Keratinocyte (primary cell): ENCODE results near the gene CACNA2D4. TPM values are rescaled to one million over a fixed set of nuclear protein-coding genes. Genes with fewer than 3 reads are reported as not detected.

Source experiments
- DNase-seq: peaks from one replicate; pipeline ENCODE4 v3.0.0-alpha.2; 2011; ENCODE audit warnings: low read depth, missing footprints, low spot score
- FAIRE-seq: peaks from 2 replicates; lab custom pipeline; 2011; peaks lifted over from hg19 to GRCh38; lab: Jason Lieb, UNC
- H2AFZ ChIP-seq: 2 replicates; pipeline ENCODE4 v1.6.0; 2012; ENCODE audit warnings: low read length, control low read depth, inconsistent platforms; ENCODE audit not compliant: control insufficient read depth
- H3K27ac ChIP-seq: 2 replicates; pipeline ENCODE4 v1.5.1; 2011; ENCODE audit warnings: low read length; ENCODE audit not compliant: control insufficient read depth, insufficient read depth
- H3K27me3 ChIP-seq: 3 replicates; pipeline ENCODE4 v1.6.0; 2011; ENCODE audit warnings: low read length; ENCODE audit not compliant: control insufficient read depth, insufficient read depth; ENCODE audit errors: extremely low read depth
- H3K36me3 ChIP-seq, 2 experiments: 2 replicates in 1 of 2; 3 replicates in 1 of 2; pipeline ENCODE4 v1.5.1; 2011; ENCODE audit warnings: low read length in 2 of 2, mild to moderate bottlenecking in 1 of 2; ENCODE audit not compliant: control insufficient read depth in 2 of 2, insufficient read depth in 2 of 2; ENCODE audit errors: extremely low read depth in 1 of 2
- H3K4me1 ChIP-seq: 3 replicates; pipeline ENCODE4 v1.5.1; 2011; ENCODE audit warnings: low read length; ENCODE audit not compliant: control insufficient read depth, insufficient read depth; ENCODE audit errors: extremely low read depth
- H3K4me2 ChIP-seq: 3 replicates; pipeline ENCODE4 v1.6.0; 2011; ENCODE audit warnings: low read depth, low read length; ENCODE audit not compliant: control insufficient read depth, insufficient read depth; ENCODE audit errors: extremely low read depth
- H3K4me3 ChIP-seq, 3 experiments: fragments of 200-600 bp in 1 of 3; sonication (generic) in 1 of 3; 2 replicates in 2 of 3; 3 replicates in 1 of 3; pipeline ENCODE4 v1.5.1; 2011 to 2016; ENCODE audit warnings: low read length in 3 of 3, mild to moderate bottlenecking in 3 of 3, control low read depth in 2 of 3, inconsistent platforms in 1 of 3, low read depth in 1 of 3, mixed read lengths in 1 of 3, mixed run types in 1 of 3, moderate library complexity in 1 of 3; ENCODE audit not compliant: control insufficient read depth in 2 of 3, insufficient read depth in 2 of 3; ENCODE audit errors: extremely low read depth in 1 of 3
- H3K79me2 ChIP-seq: 2 replicates; pipeline ENCODE4 v1.6.0; 2012; ENCODE audit warnings: low read length; ENCODE audit not compliant: control insufficient read depth, insufficient read depth
- H3K9ac ChIP-seq: 3 replicates; pipeline ENCODE4 v1.6.0; 2011; ENCODE audit warnings: low read length; ENCODE audit not compliant: control insufficient read depth, insufficient read depth; ENCODE audit errors: extremely low read depth
- H3K9me1 ChIP-seq: 3 replicates; pipeline ENCODE4 v1.6.0; 2011; ENCODE audit warnings: low read length; ENCODE audit not compliant: control insufficient read depth, insufficient read depth; ENCODE audit errors: extremely low read depth
- H3K9me3 ChIP-seq: 2 replicates; pipeline ENCODE4 v1.5.1; 2012; ENCODE audit warnings: low read depth, low read length; ENCODE audit not compliant: control insufficient read depth
- H4K20me1 ChIP-seq: 3 replicates; pipeline ENCODE4 v1.6.0; 2011; ENCODE audit warnings: low read length; ENCODE audit not compliant: control insufficient read depth, insufficient read depth; ENCODE audit errors: extremely low read depth
- EZH2 ChIP-seq: IDR thresholded peaks from one replicate; pipeline ENCODE4 v1.6.1; 2012; ENCODE audit warnings: inconsistent platforms, mild to moderate bottlenecking, low read length, moderate library complexity
- dilution Hi-C: fragments of 300-500 bp; cut with MboI; formaldehyde crosslinking; loops from one replicate; pipeline ENCODE4 v1.7.0; 2020; ENCODE audit warnings: low sequenced_read_pairs; ENCODE audit not compliant: extremely low pct_ligation_motif_present
- polyA plus RNA-seq, 5 experiments: library from polyadenylated mRNA; depleted of rRNA in 3 of 5; stranded (reverse) in 3 of 5; stranded (forward) in 1 of 5; unstranded in 1 of 5; fragments of >200 nt; gene quantifications; 1 replicate in 1 of 5; 2 replicates in 3 of 5; 3 replicates in 1 of 5; pipeline versions ENCODE4 v1.2.1 to v1.2.3, GENCODE V29; 2011 to 2012; ENCODE audit warnings: missing spikeins in 2 of 5, low read depth in 1 of 5, low replicate concordance in 1 of 5
- TF ChIP-seq, protein P1 (sequence below), 3 experiments: IDR thresholded peaks in 1 of 3; conservative IDR thresholded peaks in 1 of 3; optimal IDR thresholded peaks in 1 of 3; 2 replicates in 2 of 3; 3 replicates in 1 of 3; pipeline versions ENCODE3 to v1.5.1; 2011; ENCODE audit warnings: low read length in 3 of 3, mild to moderate bottlenecking in 3 of 3, moderate library complexity in 2 of 3, control low read depth in 1 of 3, inconsistent platforms in 1 of 3; ENCODE audit not compliant: insufficient read depth in 2 of 3; ENCODE audit errors: extremely low read depth in 1 of 3

The CACNA2D4 gene
- polyA plus RNA-seq, 1 donor (not counting 4 experiments of a cell fraction or from before 2014, with no cell fraction given) = 0.09 TPM

DNA sequence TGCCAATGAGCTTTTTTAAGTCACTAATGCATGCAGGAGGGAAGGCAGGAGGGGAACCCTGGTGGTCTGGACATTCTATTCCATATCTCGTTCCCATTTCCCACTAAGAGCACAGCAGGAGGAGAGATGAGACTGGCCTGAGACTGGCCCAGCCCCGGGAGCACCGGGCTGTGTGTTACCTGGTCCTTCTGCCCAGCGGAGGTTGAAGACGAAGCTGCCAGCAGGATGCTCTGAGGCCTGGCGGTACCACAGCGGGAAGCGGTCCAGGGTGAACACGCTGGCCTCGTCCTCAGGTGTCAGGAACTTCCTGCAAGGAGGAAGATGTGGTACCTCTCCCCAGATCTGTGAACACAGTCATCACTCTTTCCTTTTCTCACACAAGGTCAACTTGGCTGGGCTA, 74.2 kb downstream of the CACNA2D4 start:
- peaks cover 40% of the 10 kb centered on the region for H3K27me3 ChIP-seq
- H3K9me3 ChIP-seq = no peaks in the 10 kb centered on the region
- no peak for DNase-seq
- H3K4me3 ChIP-seq = no peak overlapping the region
- no peak overlapping the region for H3K27ac ChIP-seq
- no peaks in the 10 kb centered on the region for H3K4me1 ChIP-seq
- dilution Hi-C loops = no loop called here
- no peak overlapping the region for H3K9ac ChIP-seq
- H3K36me3 ChIP-seq = no peaks in the 10 kb centered on the region
- FAIRE-seq = no peak
- H4K20me1 ChIP-seq = no peaks in the 10 kb centered on the region
- no peaks in the 10 kb centered on the region for H3K9me1 ChIP-seq
- H2AFZ ChIP-seq = no peak overlapping the region
- TF ChIP-seq, protein P1, sequence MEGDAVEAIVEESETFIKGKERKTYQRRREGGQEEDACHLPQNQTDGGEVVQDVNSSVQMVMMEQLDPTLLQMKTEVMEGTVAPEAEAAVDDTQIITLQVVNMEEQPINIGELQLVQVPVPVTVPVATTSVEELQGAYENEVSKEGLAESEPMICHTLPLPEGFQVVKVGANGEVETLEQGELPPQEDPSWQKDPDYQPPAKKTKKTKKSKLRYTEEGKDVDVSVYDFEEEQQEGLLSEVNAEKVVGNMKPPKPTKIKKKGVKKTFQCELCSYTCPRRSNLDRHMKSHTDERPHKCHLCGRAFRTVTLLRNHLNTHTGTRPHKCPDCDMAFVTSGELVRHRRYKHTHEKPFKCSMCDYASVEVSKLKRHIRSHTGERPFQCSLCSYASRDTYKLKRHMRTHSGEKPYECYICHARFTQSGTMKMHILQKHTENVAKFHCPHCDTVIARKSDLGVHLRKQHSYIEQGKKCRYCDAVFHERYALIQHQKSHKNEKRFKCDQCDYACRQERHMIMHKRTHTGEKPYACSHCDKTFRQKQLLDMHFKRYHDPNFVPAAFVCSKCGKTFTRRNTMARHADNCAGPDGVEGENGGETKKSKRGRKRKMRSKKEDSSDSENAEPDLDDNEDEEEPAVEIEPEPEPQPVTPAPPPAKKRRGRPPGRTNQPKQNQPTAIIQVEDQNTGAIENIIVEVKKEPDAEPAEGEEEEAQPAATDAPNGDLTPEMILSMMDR (optimal IDR thresholded peaks at IDR 0.05 in 1 of 3, IDR thresholded peaks at IDR 0.05 in 1 of 3, conservative IDR thresholded peaks at IDR 0.05 in 1 of 3; ENCODE audit: extremely low read depth in 1 of 3, insufficient read depth in 2 of 3, low read length in 3 of 3) = no peak
- no peak for TF ChIP-seq EZH2
- H3K4me2 ChIP-seq = no peak overlapping the region
- H3K79me2 ChIP-seq = no peaks in the 10 kb centered on the region

DNA sequence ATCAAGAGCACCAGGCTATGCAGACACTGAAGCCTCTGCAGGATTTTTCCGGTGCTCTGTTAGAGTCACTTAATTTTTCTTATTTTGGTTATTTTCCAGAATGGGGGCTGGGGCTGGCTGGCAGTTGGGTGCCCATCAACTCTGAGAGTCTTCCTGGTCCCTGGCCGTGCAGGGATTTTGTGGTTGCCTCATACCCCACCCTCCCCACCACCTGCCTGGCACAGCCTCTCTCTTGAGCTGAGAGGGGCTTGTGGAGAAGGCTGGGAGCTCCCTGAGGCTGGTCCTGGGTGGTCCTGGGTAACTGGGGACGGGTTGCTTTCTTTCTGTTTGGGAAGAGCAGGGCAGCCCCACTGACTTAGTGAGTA, 74.8 kb downstream of the CACNA2D4 start:
- Histone ChIP-seq H3K9ac (no peak overlapping the region), H3K4me1 (no peaks in the 10 kb centered on the region), H3K36me3 (no peaks in the 10 kb centered on the region), H4K20me1 (no peaks in the 10 kb centered on the region), H3K9me1 (no peaks in the 10 kb centered on the region), H3K4me2 (no peak overlapping the region), H3K4me3 (no peak overlapping the region), H3K9me3 (no peaks in the 10 kb centered on the region), H3K27ac (no peak overlapping the region), H2AFZ (no peak overlapping the region), H3K79me2 (no peaks in the 10 kb centered on the region), H3K27me3 (peaks cover 40% of the 10 kb centered on the region)
- DNase-seq (no peak), FAIRE-seq (no peak)
- dilution Hi-C loops = no loop called here
- TF ChIP-seq EZH2 = no peak
- TF ChIP-seq, protein P1 (optimal IDR thresholded peaks at IDR 0.05 in 1 of 3, IDR thresholded peaks at IDR 0.05 in 1 of 3, conservative IDR thresholded peaks at IDR 0.05 in 1 of 3; ENCODE audit: extremely low read depth in 1 of 3, insufficient read depth in 2 of 3, low read length in 3 of 3) = no peak
